Measurements from ENCODE around the gene NOVA1. TPM values are rescaled to one million over a fixed set of nuclear protein-coding genes. Genes with fewer than 3 reads are reported as not detected.
"Not testable (repeated sequence)": the region's sequence is repeated elsewhere in the genome, so short reads cannot be mapped to it uniquely, and the experiment has no call there.

NOVA1 gene
- total RNA-seq (2014; rRNA removed; shearing (Covaris generic)): not detected in 2 replicates

- DNase-seq (ENCODE audit: low read depth): peak; percentile 11
Observed at GRCh38 chr14:26597589-26598080, at the start of gene NOVA1. TSS of gene NOVA1 (minus strand) at chr14:26598033. CDS start at chr14:26597436, 597 bp downstream.

- DNase-seq (ENCODE audit: low read depth): not testable (repeated sequence)
Observed at GRCh38 chr14:26645057-26645456, 47.2 kb upstream of the NOVA1 start.

GRCh38 chr14:26636561-26636960, 38.7 kb upstream of the NOVA1 start:
- DNase-seq (ENCODE audit: low read depth): no peak

- not testable (repeated sequence) for DNase-seq (ENCODE audit: low read depth)
Observed at GRCh38 chr14:26634946-26635345, 37.1 kb upstream of the NOVA1 start.

- no peak for DNase-seq (ENCODE audit: low read depth)
Observed at GRCh38 chr14:26626256-26626655, 28.4 kb upstream of the NOVA1 start.

GRCh38 chr14:26622611-26623010, 24.8 kb upstream of the NOVA1 start:
- no peak for DNase-seq (ENCODE audit: low read depth)

- no peak for DNase-seq (ENCODE audit: low read depth)
Observed at GRCh38 chr14:26621807-26622560, 24.2 kb upstream of the NOVA1 start.

GRCh38 chr14:26621364-26621763, 23.5 kb upstream of the NOVA1 start:
- DNase-seq (ENCODE audit: low read depth): no peak

- DNase-seq (ENCODE audit: low read depth): no peak
Observed at GRCh38 chr14:26611259-26611658, 13.4 kb upstream of the NOVA1 start.

GRCh38 chr14:26606729-26607312, 9.0 kb upstream of the NOVA1 start:
- no peak for DNase-seq (ENCODE audit: low read depth)

- no peak for DNase-seq (ENCODE audit: low read depth)
Observed at GRCh38 chr14:26605602-26606001, 7.8 kb upstream of the NOVA1 start.

GRCh38 chr14:26602902-26603301, 5.1 kb upstream of the NOVA1 start:
- DNase-seq (ENCODE audit: low read depth): no peak

- no peak for DNase-seq (ENCODE audit: low read depth)
Observed at GRCh38 chr14:26601856-26602255, 4.0 kb upstream of the NOVA1 start.

- DNase-seq (ENCODE audit: low read depth): no peak
Observed at GRCh38 chr14:26599291-26599690, 1.5 kb upstream of the NOVA1 start.

- DNase-seq (ENCODE audit: low read depth): no peak
Observed at GRCh38 chr14:26598672-26599131, 869 bp upstream of the NOVA1 start.

- DNase-seq (ENCODE audit: low read depth): peak; percentile 38
Observed at GRCh38 chr14:26598081-26598671, 343 bp upstream of the NOVA1 start.

- no peak for DNase-seq (ENCODE audit: low read depth)
Observed at GRCh38 chr14:26597071-26597588, 703 bp downstream of the NOVA1 start.

GRCh38 chr14:26596543-26597061, 1.2 kb downstream of the NOVA1 start:
- DNase-seq (ENCODE audit: low read depth): no peak

GRCh38 chr14:26595926-26596542, 1.8 kb downstream of the NOVA1 start:
- no peak for DNase-seq (ENCODE audit: low read depth)

GRCh38 chr14:26594756-26595545, 2.9 kb downstream of the NOVA1 start:
- DNase-seq (ENCODE audit: low read depth): no peak

- DNase-seq (ENCODE audit: low read depth): no peak
Observed at GRCh38 chr14:26594148-26594547, 3.7 kb downstream of the NOVA1 start.

Data from RPMI7951 (cell line).